Lower leg skin (tissue), 3 donors: ENCODE measurements around the gene THBS4.

Experiments used
- POLR2A ChIP-seq, 2 donors: fragments of 450-650 bp; IDR thresholded peaks; one replicate each; pipeline ENCODE4 v1.6.1; 2016 to 2017; ENCODE audit warnings: antibody characterized with exemption in 2 of 2, mild to moderate bottlenecking in 1 of 2, moderate library complexity in 1 of 2
- TF ChIP-seq, protein P1 (sequence below), 3 donors: fragments of 450-650 bp; IDR thresholded peaks; one replicate each; pipeline ENCODE4 v1.5.1; 2016; ENCODE audit warnings: antibody characterized with exemption in 3 of 3, mild to moderate bottlenecking in 3 of 3, moderate library complexity in 2 of 3

DNA sequence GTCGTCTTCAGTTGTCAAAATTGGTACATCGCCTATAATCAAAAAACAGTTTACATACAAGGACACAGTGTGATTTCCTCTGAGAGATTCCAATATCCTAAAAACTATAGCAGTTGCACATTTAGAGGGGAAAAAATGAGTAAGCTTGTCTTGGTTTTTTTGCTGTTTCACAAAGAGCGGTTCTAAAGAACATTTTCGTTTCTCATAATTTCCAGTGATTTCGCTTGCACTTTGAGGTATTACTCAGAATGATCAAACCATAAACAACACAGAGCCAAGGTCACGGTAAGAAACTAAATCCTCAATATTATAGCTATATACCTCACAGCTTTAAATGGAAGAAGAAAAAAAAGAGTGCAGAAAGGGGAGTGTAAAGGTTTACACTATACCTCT is 44.9 kb upstream of the THBS4 start:
- TF ChIP-seq, protein P1, sequence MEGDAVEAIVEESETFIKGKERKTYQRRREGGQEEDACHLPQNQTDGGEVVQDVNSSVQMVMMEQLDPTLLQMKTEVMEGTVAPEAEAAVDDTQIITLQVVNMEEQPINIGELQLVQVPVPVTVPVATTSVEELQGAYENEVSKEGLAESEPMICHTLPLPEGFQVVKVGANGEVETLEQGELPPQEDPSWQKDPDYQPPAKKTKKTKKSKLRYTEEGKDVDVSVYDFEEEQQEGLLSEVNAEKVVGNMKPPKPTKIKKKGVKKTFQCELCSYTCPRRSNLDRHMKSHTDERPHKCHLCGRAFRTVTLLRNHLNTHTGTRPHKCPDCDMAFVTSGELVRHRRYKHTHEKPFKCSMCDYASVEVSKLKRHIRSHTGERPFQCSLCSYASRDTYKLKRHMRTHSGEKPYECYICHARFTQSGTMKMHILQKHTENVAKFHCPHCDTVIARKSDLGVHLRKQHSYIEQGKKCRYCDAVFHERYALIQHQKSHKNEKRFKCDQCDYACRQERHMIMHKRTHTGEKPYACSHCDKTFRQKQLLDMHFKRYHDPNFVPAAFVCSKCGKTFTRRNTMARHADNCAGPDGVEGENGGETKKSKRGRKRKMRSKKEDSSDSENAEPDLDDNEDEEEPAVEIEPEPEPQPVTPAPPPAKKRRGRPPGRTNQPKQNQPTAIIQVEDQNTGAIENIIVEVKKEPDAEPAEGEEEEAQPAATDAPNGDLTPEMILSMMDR (IDR thresholded peaks at IDR 0.05): no peak
- no peak for TF ChIP-seq POLR2A (IDR thresholded peaks at IDR 0.05)
